ENCODE results near the gene ITCH.

DNA sequence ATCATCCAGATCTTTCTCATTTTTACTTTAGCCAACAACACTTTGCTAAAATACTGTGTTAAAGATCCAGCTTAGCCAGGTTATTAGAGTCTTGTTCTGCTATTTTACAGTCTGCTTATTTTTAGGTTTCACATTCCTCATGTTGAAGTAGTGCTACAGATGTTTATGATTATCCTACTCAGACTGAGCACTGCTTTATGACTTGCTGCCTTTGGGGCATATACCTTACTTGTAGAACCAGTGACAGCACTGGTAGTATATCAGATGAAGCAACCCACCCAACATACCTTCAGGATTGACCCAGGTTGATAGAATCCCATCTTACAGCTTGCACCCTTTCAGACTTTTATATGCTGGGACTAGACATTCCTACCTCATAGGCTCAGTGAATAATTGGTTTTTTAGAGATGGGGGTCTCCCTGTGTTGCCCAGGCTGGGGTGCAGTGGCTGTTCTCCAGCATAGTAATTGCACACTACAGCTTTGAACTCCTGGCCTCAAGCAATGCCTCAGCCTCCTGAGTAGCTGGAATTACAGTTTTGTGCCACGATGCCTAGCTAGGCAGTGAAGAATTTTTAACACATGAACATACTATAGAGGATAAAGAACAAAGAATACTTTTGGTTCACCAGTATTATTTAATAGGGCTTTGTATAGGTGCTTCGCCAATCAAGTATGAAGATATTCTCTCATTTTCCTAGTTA is 89.4 kb downstream of the ITCH start:
- no peak for TF ChIP-seq POLR2A (IDR thresholded peaks at IDR 0.05)
- no peak for TF ChIP-seq CTCF (IDR thresholded peaks at IDR 0.05)
